GM12865 (cell line): ENCODE measurements around the gene USO1.
"Not testable (repeated sequence)": the region's sequence is repeated elsewhere in the genome, so short reads cannot be mapped to it uniquely, and the experiment has no call there.

Experiments used
- DNase-seq: peaks from one replicate; pipeline ENCODE4 v3.0.0; 2010; ENCODE audit warnings: low read depth
- H3K4me3 ChIP-seq: 2 replicates; pipeline ENCODE4 v1.5.1; 2011; ENCODE audit warnings: mild to moderate bottlenecking, low read depth, low read length, control low read depth
- TF ChIP-seq, protein P1 (sequence below): IDR thresholded peaks from 2 replicates; pipeline ENCODE4 v1.5.1; 2011; ENCODE audit warnings: low read length, control low read depth, low read depth, inconsistent platforms; ENCODE audit not compliant: insufficient read depth; ENCODE audit errors: missing control alignments

Gene USO1

DNA sequence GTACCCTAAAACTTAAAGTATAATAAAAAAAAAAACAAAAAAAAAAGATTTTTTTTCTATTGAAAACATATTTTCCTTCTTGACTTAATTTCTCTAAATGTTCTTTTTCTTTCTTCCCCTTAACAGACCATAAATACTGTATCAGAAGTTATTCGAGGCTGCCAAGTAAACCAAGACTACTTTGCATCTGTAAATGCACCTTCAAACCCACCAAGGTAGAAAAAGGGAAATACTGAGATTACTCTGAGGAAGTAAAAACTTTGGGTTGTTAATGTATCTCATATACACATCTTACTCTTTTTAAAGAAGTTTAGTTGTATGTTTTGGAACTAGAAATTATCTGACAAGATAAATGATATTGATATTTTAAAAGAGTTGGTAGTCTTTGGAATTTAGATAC, 65.6 kb downstream of the USO1 start:
- no peak for DNase-seq
- TF ChIP-seq, protein P1, sequence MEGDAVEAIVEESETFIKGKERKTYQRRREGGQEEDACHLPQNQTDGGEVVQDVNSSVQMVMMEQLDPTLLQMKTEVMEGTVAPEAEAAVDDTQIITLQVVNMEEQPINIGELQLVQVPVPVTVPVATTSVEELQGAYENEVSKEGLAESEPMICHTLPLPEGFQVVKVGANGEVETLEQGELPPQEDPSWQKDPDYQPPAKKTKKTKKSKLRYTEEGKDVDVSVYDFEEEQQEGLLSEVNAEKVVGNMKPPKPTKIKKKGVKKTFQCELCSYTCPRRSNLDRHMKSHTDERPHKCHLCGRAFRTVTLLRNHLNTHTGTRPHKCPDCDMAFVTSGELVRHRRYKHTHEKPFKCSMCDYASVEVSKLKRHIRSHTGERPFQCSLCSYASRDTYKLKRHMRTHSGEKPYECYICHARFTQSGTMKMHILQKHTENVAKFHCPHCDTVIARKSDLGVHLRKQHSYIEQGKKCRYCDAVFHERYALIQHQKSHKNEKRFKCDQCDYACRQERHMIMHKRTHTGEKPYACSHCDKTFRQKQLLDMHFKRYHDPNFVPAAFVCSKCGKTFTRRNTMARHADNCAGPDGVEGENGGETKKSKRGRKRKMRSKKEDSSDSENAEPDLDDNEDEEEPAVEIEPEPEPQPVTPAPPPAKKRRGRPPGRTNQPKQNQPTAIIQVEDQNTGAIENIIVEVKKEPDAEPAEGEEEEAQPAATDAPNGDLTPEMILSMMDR: no peak
- no peak overlapping the region for H3K4me3 ChIP-seq

DNA sequence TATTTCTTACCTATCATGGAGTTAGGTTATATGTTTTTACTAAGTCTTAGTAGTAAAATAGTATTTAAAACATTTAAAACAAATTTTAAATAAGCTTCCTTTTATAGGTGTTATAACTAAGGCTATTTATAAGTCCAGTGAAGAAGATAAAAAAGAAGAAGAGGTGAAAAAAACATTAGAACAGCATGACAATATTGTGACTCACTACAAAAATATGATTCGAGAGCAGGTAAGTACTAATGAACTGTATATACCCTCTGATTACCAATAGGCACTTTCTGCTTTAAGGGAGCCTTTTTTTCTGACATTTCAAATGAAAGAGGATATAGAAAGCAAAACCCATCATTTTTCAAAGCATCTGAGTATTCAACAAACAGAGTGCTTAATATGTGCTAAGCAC, 76.6 kb downstream of the USO1 start:
- TF ChIP-seq, protein P1: no peak
- no peak for DNase-seq

GRCh38 chr4:75806035-75806434, 81.7 kb downstream of the USO1 start:
- not testable (repeated sequence) for DNase-seq, H3K4me3 ChIP-seq

More for the DNA sequence above, 76.6 kb downstream of the USO1 start:
- no peak overlapping the region for H3K4me3 ChIP-seq

DNA sequence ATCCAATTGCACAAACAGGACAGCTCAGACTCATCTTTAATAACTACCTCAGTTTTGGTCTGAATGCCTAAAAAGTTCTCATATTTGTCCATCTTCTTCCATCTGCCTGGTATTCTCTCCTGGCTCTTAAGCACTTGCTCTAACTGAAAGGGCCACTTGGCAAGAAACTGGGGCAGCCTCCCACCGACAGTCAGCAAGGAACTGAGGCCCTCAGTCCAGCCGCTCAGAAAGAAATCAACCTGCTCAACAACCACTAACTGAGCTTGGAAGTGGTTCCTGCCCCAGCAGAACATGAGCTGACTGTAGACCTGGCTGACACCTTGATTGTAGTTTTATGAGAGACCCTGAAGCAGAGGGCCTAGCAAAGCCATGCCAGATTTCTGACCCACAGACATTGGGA, 93.5 kb downstream of the USO1 start:
- TF ChIP-seq, protein P1: no peak
- no peak overlapping the region for H3K4me3 ChIP-seq
- no peak for DNase-seq

DNA sequence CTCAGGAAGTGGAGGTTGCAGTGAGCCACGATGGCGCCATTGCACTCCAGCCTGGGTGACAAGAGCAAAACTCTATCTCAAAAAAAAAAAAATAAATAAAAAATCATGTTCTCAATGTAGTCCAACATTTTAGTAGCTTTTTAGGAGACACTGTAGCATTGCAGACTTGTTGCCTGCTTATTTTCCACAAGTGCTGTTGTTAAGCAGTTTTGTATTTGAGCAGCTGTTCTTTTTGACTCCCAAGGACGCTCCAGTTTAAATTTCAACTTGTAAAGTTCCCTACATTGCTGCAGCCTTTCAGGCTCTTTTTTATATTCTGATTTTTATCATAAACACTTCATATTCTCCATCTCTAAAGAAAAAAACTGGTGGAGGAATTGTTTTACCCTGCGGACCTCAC, 94.7 kb downstream of the USO1 start:
- no peak for DNase-seq
- no peak overlapping the region for H3K4me3 ChIP-seq
- TF ChIP-seq, protein P1: no peak

GRCh38 chr4:75820197-75820596, 95.8 kb downstream of the USO1 start:
- TF ChIP-seq, protein P1: no peak
- H3K4me3 ChIP-seq: no peak overlapping the region
- no peak for DNase-seq

- no peak for DNase-seq
- TF ChIP-seq, protein P1: no peak
These were observed 96.3 kb downstream of the USO1 start for GRCh38 chr4:75820676-75821075.

More at GRCh38 chr4:75820676-75821075, 96.3 kb downstream of the USO1 start:
- H3K4me3 ChIP-seq: no peak overlapping the region
